H9 (cell line): Measurements from ENCODE around the gene ZNF433. TPM values are rescaled to one million over a fixed set of nuclear protein-coding genes. Genes with fewer than 3 reads are reported as not detected.

Experiments used
- DNase-seq: peaks from one replicate; pipeline ENCODE4 v3.0.0-alpha.2; 2017
- H2AFZ ChIP-seq: one replicate; pipeline ENCODE4 v1.6.1; 2013; ENCODE audit warnings: mild to moderate bottlenecking, low read length, control low read depth, moderate library complexity
- H2AK5ac ChIP-seq: 2 replicates; pipeline ENCODE4 v1.6.1; 2013; ENCODE audit warnings: low read length, control low read depth, mixed read lengths; ENCODE audit not compliant: insufficient read length
- H2BK120ac ChIP-seq: one replicate; pipeline ENCODE4 v1.6.1; 2013; ENCODE audit warnings: low read depth, mild to moderate bottlenecking, low read length, control low read depth, inconsistent platforms; ENCODE audit not compliant: poor library complexity, severe bottlenecking
- H2BK12ac ChIP-seq: 2 replicates; pipeline ENCODE4 v1.6.1; 2013; ENCODE audit warnings: low read length, control low read depth, mixed read lengths, low read depth; ENCODE audit not compliant: insufficient read length
- H2BK15ac ChIP-seq: 2 replicates; pipeline ENCODE4 v1.6.1; 2013; ENCODE audit warnings: low read depth, low read length, control low read depth
- H2BK20ac ChIP-seq: one replicate; pipeline ENCODE4 v1.6.1; 2013; ENCODE audit warnings: low read depth, mild to moderate bottlenecking, low read length, control low read depth, inconsistent platforms; ENCODE audit not compliant: poor library complexity, severe bottlenecking
- H2BK5ac ChIP-seq: 2 replicates; pipeline ENCODE4 v1.6.1; 2013; ENCODE audit warnings: low read length, control low read depth, mixed read lengths; ENCODE audit not compliant: insufficient read length
- H3K14ac ChIP-seq: 2 replicates; pipeline ENCODE4 v1.6.1; 2013; ENCODE audit warnings: low read length, control low read depth; ENCODE audit not compliant: insufficient read depth
- H3K18ac ChIP-seq: 2 replicates; pipeline ENCODE4 v1.6.1; 2013; ENCODE audit warnings: low read depth, mild to moderate bottlenecking, mixed read lengths, low read length, control low read depth; ENCODE audit not compliant: insufficient read length
- H3K23ac ChIP-seq: 2 replicates; pipeline ENCODE4 v1.6.1; 2013; ENCODE audit warnings: low read length, control low read depth, mixed read lengths, low read depth; ENCODE audit not compliant: insufficient read length
- H3K23me2 ChIP-seq: 2 replicates; pipeline ENCODE4 v1.6.1; 2013; ENCODE audit warnings: low read depth, mild to moderate bottlenecking, mixed read lengths, low read length, control low read depth; ENCODE audit not compliant: insufficient read length, poor library complexity, severe bottlenecking
- H3K27ac ChIP-seq: 2 replicates; pipeline ENCODE4 v1.5.1; 2013; ENCODE audit warnings: low read length, control low read depth, mixed read lengths, low read depth; ENCODE audit not compliant: insufficient read length
- H3K27me3 ChIP-seq: 2 replicates; pipeline ENCODE4 v1.6.1; 2013; ENCODE audit warnings: low read length, control low read depth, inconsistent platforms; ENCODE audit not compliant: insufficient read depth
- H3K4ac ChIP-seq: 2 replicates; pipeline ENCODE4 v1.6.1; 2013; ENCODE audit warnings: low read depth, mild to moderate bottlenecking, control low read depth, inconsistent platforms, low read length, moderate library complexity
- H3K4me1 ChIP-seq: 2 replicates; pipeline ENCODE4 v1.6.1; 2013; ENCODE audit warnings: low read length, control low read depth, inconsistent platforms; ENCODE audit not compliant: insufficient read depth
- H3K4me2 ChIP-seq: 2 replicates; pipeline ENCODE4 v1.6.1; 2013; ENCODE audit warnings: low read length, control low read depth, mixed read lengths; ENCODE audit not compliant: insufficient read length, insufficient read depth
- H3K56ac ChIP-seq: 2 replicates; pipeline ENCODE4 v1.6.1; 2013; ENCODE audit warnings: low read depth, mild to moderate bottlenecking, mixed read lengths, low read length, control low read depth; ENCODE audit not compliant: insufficient read length
- H3K79me1 ChIP-seq: 2 replicates; pipeline ENCODE4 v1.6.1; 2013; ENCODE audit warnings: low read depth, mild to moderate bottlenecking, moderate library complexity, low read length, control low read depth, inconsistent platforms; ENCODE audit not compliant: insufficient read depth, poor library complexity, severe bottlenecking
- H3K79me2 ChIP-seq: 2 replicates; pipeline ENCODE4 v1.6.1; 2013; ENCODE audit warnings: low read length, control low read depth, inconsistent platforms; ENCODE audit not compliant: insufficient read depth
- H3K9ac ChIP-seq: 2 replicates; pipeline ENCODE4 v1.6.1; 2013; ENCODE audit warnings: low read length, control low read depth, mixed read lengths; ENCODE audit not compliant: insufficient read length; ENCODE audit errors: extremely low read depth
- H3K9me3 ChIP-seq: one replicate; pipeline ENCODE4 v1.6.1; 2013; ENCODE audit warnings: low read depth, low read length, inconsistent platforms; ENCODE audit not compliant: control insufficient read depth
- H3T11ph ChIP-seq: one replicate; pipeline ENCODE4 v1.6.1; 2013; ENCODE audit warnings: mild to moderate bottlenecking, low read length, control low read depth, inconsistent platforms
- H4K20me1 ChIP-seq: one replicate; pipeline ENCODE4 v1.6.1; 2013; ENCODE audit not compliant: control insufficient read depth, insufficient read length, insufficient read depth
- H4K5ac ChIP-seq: 2 replicates; pipeline ENCODE4 v1.6.1; 2013; ENCODE audit warnings: low read depth, mild to moderate bottlenecking, mixed read lengths, low read length, control low read depth; ENCODE audit not compliant: insufficient read length
- H4K8ac ChIP-seq: replicated peaks from 2 replicates; pipeline ENCODE4 v1.6.1; 2013; ENCODE audit warnings: low read length, control low read depth, mixed read lengths, low read depth; ENCODE audit not compliant: insufficient read length
- H4K91ac ChIP-seq: 2 replicates; pipeline ENCODE4 v1.6.1; 2013; ENCODE audit warnings: low read depth, mild to moderate bottlenecking, moderate library complexity, mixed read lengths, low read length, control low read depth; ENCODE audit not compliant: insufficient read length
- H3K27ac Mint-ChIP-seq, 3 experiments: 2 replicates in 2 of 3; 3 replicates in 1 of 3; pipeline ENCODE4 v1.8.0; 2020 to 2021; ENCODE audit warnings: mixed read lengths in 3 of 3, mild to moderate bottlenecking in 1 of 3, moderate library complexity in 1 of 3
- H3K27me3 Mint-ChIP-seq: 2 replicates; pipeline ENCODE4 v1.8.0; 2021; ENCODE audit warnings: low read depth, mild to moderate bottlenecking, moderate library complexity, mixed read lengths
- H3K36me3 Mint-ChIP-seq, 3 experiments: 2 replicates in 2 of 3; 3 replicates in 1 of 3; pipeline ENCODE4 v1.8.0; 2020 to 2021; ENCODE audit warnings: low read depth in 3 of 3, mixed read lengths in 3 of 3; ENCODE audit not compliant: insufficient read depth in 1 of 3
- H3K4me1 Mint-ChIP-seq, 2 experiments: 2 replicates each; pipeline ENCODE4 v1.8.0; 2020; ENCODE audit warnings: mixed read lengths in 2 of 2
- H3K4me3 Mint-ChIP-seq, 2 experiments: 2 replicates in 1 of 2; 3 replicates in 1 of 2; pipeline ENCODE4 v1.8.0; 2020 to 2021; ENCODE audit warnings: mild to moderate bottlenecking in 2 of 2, mixed read lengths in 2 of 2, moderate library complexity in 1 of 2
- H3K9me3 Mint-ChIP-seq, 2 experiments: 2 replicates in 1 of 2; 3 replicates in 1 of 2; pipeline ENCODE4 v1.8.0; 2020; ENCODE audit warnings: mild to moderate bottlenecking in 2 of 2, mixed read lengths in 2 of 2, moderate library complexity in 1 of 2
- CTCF ChIP-seq: fragments of 200-600 bp; sonication (generic); conservative IDR thresholded peaks from 3 replicates; pipeline ENCODE4 v1.8.0; 2021; ENCODE audit warnings: antibody characterized with exemption, mild to moderate bottlenecking
- total RNA-seq: library from RNA; stranded (reverse); gene quantifications from 2 replicates; pipeline ENCODE4 v1.2.1, GENCODE V29; 2021

ZNF433 gene
- total RNA-seq, 1 experiment from 2014 or later: 1.9 TPM

- Histone ChIP-seq H2BK20ac (no peak overlapping the region), H3K18ac (no peak overlapping the region), H3K9me3 (peaks cover 59% of the 10 kb centered on the region), H3K23me2 (no peaks in the 10 kb centered on the region), H3K4ac (no peak overlapping the region), H4K8ac (no peak overlapping the region), H3K9ac (no peak overlapping the region), H2BK15ac (no peak overlapping the region), H2AFZ (no peak overlapping the region), H3K27ac (no peak overlapping the region), H3K4me2 (no peak overlapping the region), H3K56ac (no peak overlapping the region), H4K91ac (no peak overlapping the region), H2BK12ac (no peak overlapping the region), H3K79me1 (peaks cover 6% of the 10 kb centered on the region), H3K4me1 (no peaks in the 10 kb centered on the region), H4K5ac (no peak overlapping the region), H3T11ph (no peak overlapping the region), H3K27me3 (no peaks in the 10 kb centered on the region), H3K14ac (no peak overlapping the region), H3K79me2 (no peaks in the 10 kb centered on the region; the same call in 1 of the 2 replicates), H2AK5ac (no peak overlapping the region), H3K23ac (no peak overlapping the region), H2BK120ac (no peak overlapping the region), H4K20me1 (no peaks in the 10 kb centered on the region), H2BK5ac (no peak overlapping the region)
- Mint-ChIP-seq H3K4me1 (no peaks in the 10 kb centered on the region), H3K4me3 (no peak overlapping the region), H3K36me3 (peaks cover 62 to 63% (median 63%) of the 10 kb centered on the region in 3 experiments), H3K9me3 (peaks cover 67 to 71% of the 10 kb centered on the region in 2 experiments), H3K27me3 (peaks cover 1% of the 10 kb centered on the region), H3K27ac (no peak overlapping the region)
- DNase-seq: no peak
- TF ChIP-seq CTCF: no peak
Measured at GRCh38 chr19:12042893-12043292, 7.4 kb upstream of the ZNF433 start.
